ENCODE results near the gene ZNF512B.

The ZNF512B gene

GRCh38 chr20:63951398-63952209 is 18.1 kb downstream of the ZNF512B start:
- no peak for DNase-seq (ENCODE audit: low read depth in 1 of 2, low spot score in 1 of 2)

DNA sequence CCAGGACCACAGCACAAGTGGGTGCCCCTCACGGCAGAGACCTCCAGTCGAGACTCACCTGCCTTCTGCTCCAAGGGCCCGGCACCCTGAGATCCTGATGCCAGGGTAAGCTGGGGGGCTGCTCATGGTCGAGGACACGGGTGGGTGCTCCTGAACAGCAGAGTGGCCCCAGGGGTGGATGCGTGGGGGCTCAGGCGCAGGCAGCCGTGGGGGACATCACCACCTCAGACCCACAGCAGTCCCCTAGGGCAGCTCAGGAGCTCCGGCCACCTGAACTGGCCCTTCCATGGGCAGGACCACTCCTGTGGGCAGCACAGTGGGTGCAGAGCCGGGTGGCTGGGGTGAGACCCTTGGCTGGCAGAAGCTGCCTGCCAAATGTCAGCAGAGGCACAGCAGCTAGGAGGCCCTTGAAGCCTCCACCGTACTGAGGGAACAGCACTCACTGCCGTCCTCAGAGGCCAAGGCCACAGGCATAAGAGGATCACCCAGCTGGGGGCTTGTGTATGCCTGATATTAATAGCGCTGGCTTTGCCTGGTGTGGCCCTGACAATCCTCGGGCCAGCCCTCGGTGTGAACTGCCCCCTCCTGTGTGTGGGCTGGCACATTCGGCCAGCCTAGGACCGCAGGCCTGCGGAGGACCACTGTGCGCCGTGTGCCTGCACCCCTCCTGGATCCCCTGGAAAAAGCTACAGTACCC is 18.9 kb downstream of the ZNF512B start:
- DNase-seq (ENCODE audit: low read depth in 1 of 2, low spot score in 1 of 2): no peak

DNA sequence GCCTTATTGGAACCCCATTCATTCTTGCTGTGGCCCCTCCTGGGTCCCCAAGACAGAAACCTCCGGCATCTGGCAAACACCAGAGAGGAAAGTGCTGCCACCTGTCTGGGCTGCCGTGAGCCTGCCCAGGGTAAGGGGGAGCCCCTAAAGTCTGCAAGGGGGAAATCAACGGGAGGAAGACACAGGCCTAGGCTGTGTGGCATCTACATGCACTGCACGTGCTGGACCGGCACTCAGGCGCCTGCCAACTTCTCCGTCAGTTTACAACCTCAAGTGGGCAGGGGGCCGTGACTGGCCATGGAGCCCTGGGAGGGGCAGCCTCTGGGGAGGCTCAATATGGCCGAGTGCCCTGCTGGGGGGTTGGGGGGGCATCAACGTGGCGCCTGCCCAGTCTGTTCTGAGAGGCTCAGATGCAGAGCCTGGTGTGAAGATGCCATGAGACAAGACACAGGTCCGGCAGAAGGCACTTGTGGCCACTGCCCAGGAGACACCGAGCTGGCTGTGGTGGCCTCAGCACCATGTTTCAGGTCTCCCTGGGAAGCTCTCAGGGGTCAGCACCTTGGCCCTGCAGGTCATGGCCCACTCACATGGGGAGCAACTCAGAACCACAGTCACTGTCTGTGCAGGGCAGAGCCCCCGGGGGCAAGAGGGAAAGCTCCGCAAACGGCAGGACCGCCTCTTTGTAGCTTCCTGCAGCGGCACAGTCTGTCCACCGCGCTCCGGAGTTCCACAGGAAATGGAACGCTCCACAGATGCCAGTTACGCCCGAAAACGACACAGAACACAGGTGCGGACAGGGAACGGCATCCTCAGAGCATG is 21.9 kb downstream of the ZNF512B start:
- DNase-seq (ENCODE audit: low read depth in 1 of 2, low spot score in 1 of 2): no peak

GRCh38 chr20:63946986-63947637 is 22.6 kb downstream of the ZNF512B start:
- no peak for DNase-seq (ENCODE audit: low read depth in 1 of 2, low spot score in 1 of 2)

DNA sequence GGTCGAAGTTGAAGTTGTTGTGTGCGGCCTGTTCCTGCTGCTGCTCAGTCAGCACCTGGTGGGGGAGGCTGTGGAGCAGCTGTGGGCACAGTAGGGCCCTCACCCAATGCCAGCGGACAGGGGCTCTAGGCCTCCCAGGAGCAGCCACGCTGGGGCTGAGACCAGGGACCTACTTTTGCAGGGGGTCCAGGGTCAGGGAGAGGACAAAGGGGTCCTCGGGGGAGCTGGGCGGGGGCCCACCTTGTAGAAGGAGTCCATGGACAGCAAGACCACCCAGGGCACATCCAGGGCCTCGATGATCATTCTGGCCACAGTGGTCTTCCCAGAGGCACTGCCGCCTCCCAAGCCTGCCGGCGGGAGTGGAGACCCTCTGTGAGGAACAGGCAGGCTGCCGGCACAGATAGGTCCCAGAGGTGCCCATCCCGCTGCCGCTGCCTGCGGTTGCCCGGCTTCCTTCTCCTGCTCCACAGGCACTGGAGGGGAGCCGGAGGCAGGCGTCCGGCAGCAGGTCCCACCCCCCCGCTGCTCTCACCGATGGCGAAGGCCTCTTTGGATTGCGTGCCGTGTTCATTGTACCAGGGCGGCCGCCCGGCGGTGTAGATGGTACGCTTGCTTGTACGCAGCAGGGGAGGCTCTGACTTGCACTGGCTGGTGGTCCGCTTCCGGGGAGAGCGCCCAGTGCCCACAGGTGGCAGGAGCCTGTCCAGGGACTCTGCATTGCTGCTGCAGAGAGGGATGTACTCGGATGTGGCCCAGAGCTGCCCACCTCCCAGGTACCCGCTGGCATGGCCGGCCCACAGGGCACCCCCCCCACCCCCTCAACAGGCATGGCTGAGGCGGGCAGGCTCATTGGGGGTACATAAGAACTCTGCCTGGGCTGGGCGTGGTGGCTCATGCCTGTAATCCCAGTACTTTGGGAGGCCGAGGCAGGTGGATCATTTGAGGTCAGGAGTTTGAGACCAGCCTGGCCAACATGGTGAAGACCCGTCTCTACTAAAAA is 23.5 kb downstream of the ZNF512B start:
- no peak for DNase-seq (ENCODE audit: low read depth in 1 of 2, low spot score in 1 of 2)

GRCh38 chr20:63945031-63945658 is 24.6 kb downstream of the ZNF512B start:
- no peak for DNase-seq (ENCODE audit: low read depth in 1 of 2, low spot score in 1 of 2)

DNA sequence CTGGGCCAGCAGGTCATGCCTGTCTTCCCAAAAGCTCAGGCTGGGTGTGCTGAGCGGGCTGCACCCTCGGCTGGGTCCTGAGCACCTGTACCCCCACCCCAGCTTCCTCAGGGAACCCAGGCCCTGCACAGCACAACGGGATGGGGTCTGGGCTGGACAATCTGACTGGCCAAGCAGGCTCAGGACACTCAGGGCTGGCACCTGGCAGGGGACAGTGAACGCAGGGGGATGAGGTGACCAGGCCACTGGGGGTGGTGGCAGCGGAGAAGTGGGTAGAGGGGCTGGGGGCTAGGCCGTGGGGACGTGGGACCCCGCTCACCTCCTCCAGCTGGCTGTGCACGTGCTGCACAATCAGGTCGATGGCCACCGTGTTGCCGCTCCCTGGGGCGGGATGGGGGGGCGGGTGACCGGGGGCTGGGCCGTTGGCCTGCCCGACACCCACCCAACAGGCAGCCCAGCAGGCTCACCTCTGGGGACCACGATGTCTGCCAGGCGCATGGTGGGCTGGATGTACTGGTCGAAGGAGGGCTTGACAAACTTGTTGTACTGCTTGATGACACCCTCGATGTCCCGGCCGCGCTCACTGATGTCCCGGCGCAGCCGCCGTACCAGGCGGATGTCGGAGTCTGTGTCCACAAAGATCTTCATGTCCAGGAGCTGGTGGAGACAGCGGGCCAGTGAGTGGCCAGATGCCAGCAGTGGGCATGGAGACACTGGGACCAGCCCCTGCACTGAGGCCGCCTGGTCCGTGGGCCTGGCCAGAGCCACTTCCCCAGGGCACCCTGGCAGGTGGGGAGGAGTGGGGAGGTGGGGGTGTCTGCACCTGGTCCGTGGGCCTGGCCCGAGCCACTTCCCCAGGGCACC is 25.4 kb downstream of the ZNF512B start:
- no peak for DNase-seq (ENCODE audit: low read depth in 1 of 2, low spot score in 1 of 2)

DNA sequence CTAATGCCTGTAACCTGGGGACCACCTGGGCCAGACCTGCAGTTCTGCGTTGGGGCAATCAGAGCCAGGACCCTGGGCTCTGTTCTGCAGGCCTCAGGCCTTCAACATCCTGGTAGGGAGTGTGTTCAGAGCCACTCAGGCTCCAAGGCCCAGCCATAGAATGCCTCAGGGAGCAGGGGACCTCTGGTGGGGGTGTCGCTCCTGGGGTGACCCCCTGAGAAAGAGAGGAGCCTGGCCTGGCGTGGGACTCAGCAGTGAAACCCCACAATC is 26.0 kb downstream of the ZNF512B start:
- no peak for DNase-seq (ENCODE audit: low read depth in 1 of 2, low spot score in 1 of 2)

DNA sequence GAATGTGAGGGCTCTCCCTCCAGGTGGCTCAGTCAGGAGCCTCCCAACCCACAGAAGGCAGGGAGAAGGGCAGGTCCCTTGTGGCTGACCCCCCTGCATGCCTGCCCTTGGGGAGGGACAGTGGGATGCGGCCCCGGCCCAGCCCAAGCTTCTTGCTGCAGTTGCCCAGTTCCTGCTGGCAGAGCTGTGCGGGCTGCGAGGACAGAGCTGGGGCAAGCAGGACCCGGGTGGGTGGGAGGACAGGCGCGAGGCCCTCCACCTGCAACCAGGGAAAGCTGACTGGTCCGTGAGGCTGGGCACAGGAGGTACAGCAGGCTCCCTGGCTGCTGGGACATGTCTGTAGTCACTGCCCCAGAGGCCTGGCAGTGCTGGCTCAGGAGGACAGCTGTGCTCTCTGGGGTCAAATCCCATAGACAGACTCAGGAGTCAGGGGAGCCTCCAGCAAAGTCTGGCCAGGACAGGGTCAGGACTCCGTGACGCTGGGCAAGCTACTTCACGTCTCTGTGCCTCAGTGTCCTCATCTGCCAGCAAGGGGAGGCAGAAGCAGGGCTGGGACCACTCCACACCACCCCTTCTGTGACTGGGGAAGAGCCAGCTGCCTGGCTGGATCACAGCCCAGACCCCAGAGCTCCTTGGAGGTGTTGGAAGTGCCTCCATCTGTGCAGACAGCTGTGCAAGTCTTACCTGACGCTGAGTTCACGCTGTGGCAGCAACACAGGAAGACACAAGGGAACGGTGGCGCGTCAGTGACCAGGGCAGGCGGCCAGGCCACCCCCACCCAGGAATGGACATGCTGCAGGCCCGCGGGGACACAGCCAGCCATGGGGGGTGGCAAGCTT is 26.5 kb downstream of the ZNF512B start:
- no peak for DNase-seq (ENCODE audit: low read depth in 1 of 2, low spot score in 1 of 2)

- DNase-seq (ENCODE audit: low read depth in 1 of 2, low spot score in 1 of 2): no peak
These were observed 27.3 kb downstream of the ZNF512B start for GRCh38 chr20:63942250-63942951.

- DNase-seq (ENCODE audit: low read depth in 1 of 2, low spot score in 1 of 2): peak; percentile 44 to 61
These were observed 28.2 kb downstream of the ZNF512B start for GRCh38 chr20:63941282-63942081.

GRCh38 chr20:63940472-63941266 is 29.1 kb downstream of the ZNF512B start:
- DNase-seq (ENCODE audit: low read depth in 1 of 2, low spot score in 1 of 2): no peak

DNA sequence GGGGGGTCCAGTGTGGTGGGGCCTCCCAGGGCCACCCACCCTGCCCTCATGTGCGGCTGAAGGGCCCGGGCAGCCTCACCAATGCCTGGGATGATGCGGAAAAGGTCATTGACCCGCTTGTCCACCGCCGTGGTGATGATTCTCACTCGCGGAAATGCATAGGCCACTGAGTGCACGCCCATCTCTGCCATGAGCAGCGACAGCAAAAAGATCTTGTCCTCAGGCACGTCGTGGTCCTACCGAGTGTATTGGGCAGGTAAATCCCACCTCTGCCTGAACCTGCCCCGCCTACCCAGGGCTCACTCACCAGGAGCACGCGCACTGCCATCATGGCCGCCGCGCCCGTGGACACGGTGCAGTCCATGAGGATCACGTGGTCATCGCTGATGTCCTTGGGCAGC is 29.7 kb downstream of the ZNF512B start:
- DNase-seq (ENCODE audit: low read depth in 1 of 2, low spot score in 1 of 2): no peak

DNA sequence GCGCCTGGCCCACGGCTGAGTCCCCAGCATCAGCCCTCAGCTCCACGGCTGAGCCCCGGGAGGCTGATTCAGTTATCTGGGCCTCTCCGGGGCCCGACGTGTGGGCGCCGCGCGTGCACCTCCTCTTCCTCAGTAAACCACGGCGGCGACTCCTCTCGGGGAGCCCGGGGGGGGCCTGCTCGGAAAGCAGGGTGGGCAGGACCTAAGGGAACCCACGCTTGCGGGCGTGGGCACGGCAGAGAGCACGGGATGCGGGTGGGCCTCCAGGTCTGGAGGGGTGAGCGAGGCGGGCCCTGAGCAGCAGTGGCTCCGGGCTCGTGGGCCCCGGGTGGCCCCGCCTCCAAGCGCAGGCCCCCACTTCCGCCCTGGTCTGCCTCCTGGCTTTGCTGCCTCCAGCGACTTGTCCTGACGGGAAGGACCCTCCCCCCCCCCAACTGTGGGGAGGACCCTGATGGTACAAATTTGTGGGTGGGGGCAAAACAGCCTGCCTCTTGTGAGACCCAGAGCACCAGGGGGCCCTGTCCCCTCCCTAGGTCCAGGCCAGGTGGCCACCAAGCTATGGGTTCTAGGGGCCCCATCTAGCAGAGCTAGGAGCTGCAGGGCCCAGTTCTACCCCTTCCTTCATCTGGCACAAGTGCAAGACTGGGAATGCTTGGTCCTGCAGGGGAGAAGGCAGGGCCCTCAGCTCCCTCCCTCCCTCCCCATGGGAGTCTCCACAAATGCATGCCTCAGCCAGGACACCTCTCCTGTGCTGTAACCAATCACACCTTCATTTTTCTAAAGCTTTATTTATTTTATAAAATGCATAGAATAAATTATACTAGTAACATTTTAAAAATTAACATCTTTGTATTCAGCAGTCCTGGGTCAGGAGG is 30.4 kb downstream of the ZNF512B start:
- no peak for DNase-seq (ENCODE audit: low read depth in 1 of 2, low spot score in 1 of 2)

- no peak for DNase-seq (ENCODE audit: low read depth in 1 of 2, low spot score in 1 of 2)
These were observed 32.1 kb downstream of the ZNF512B start for GRCh38 chr20:63937596-63937995.
